Germinal center (tissue), 1 donor: ENCODE results near the gene LRIG1.
A peak's percentile ranks its signal among the peaks of the same experiment; 100 is the strongest.

Source experiments
- DNase-seq: peaks from one replicate; pipeline ENCODE4 v3.0.0; 2012; ENCODE audit warnings: mixed read lengths, low spot score

Gene LRIG1

GRCh38 chr3:66385066-66385465, 115.8 kb downstream of the LRIG1 start:
- no peak for DNase-seq

GRCh38 chr3:66383998-66384745, 116.7 kb downstream of the LRIG1 start:
- no peak for DNase-seq

GRCh38 chr3:66383023-66383422, 117.8 kb downstream of the LRIG1 start:
- no peak for DNase-seq

GRCh38 chr3:66382142-66382541, 118.7 kb downstream of the LRIG1 start:
- DNase-seq, result no peak

GRCh38 chr3:66381626-66382025, 119.2 kb downstream of the LRIG1 start:
- DNase-seq, result no peak

GRCh38 chr3:66380200-66380932, 120.5 kb downstream of the LRIG1 start:
- DNase-seq, result no peak

- no peak for DNase-seq
These were observed 121.3 kb downstream of the LRIG1 start for GRCh38 chr3:66379565-66379964.

- peak; percentile 38 for DNase-seq
These were observed 122.6 kb downstream of the LRIG1 start for GRCh38 chr3:66378256-66378655.

- no peak for DNase-seq
These were observed 123.0 kb downstream of the LRIG1 start for GRCh38 chr3:66377800-66378199.

GRCh38 chr3:66376568-66376967, 124.3 kb downstream of the LRIG1 start:
- no peak for DNase-seq

GRCh38 chr3:66372681-66373350, 128.0 kb downstream of the LRIG1 start:
- no peak for DNase-seq

GRCh38 chr3:66371432-66371831, 129.4 kb downstream of the LRIG1 start:
- DNase-seq, result no peak

GRCh38 chr3:66370179-66370578, 130.6 kb downstream of the LRIG1 start:
- DNase-seq, result no peak

GRCh38 chr3:66367979-66368378, 132.8 kb downstream of the LRIG1 start:
- DNase-seq, result no peak

GRCh38 chr3:66366747-66367146, 134.1 kb downstream of the LRIG1 start:
- DNase-seq, result no peak

GRCh38 chr3:66365080-66365479, 135.7 kb downstream of the LRIG1 start:
- DNase-seq, result no peak

- DNase-seq, result no peak
These were observed 137.7 kb downstream of the LRIG1 start for GRCh38 chr3:66363148-66363547.

- no peak for DNase-seq
These were observed 138.3 kb downstream of the LRIG1 start for GRCh38 chr3:66362541-66362941.

- no peak for DNase-seq
These were observed 139.5 kb downstream of the LRIG1 start for GRCh38 chr3:66361356-66361755.

- no peak for DNase-seq
These were observed 144.8 kb downstream of the LRIG1 start for GRCh38 chr3:66355997-66356396.

GRCh38 chr3:66355394-66355793, 145.4 kb downstream of the LRIG1 start:
- no peak for DNase-seq

- no peak for DNase-seq
These were observed 146.8 kb downstream of the LRIG1 start for GRCh38 chr3:66354001-66354400.

GRCh38 chr3:66353530-66353929, 147.3 kb downstream of the LRIG1 start:
- DNase-seq, result no peak
